Stimulated activated CD4-positive, alpha-beta T cell treated with anti-CD3 and anti-CD28 coated beads, Interleukin-1b, Interleukin-23, amount 100 ng/mL, for 1 hour (primary cell): ENCODE measurements around the gene TMEM129.

Experiments
- DNase-seq, 2 donors: peaks; one replicate each; pipeline ENCODE4 v3.0.0-alpha.2; 2020; ENCODE audit warnings: low read depth in 2 of 2

Gene TMEM129

GRCh38 chr4:1758306-1759121 lies 37.4 kb upstream of the TMEM129 start:
- DNase-seq, result no peak

- no peak for DNase-seq
These were observed 36.7 kb upstream of the TMEM129 start for GRCh38 chr4:1757836-1758235.

GRCh38 chr4:1756893-1757779 lies 36.0 kb upstream of the TMEM129 start:
- DNase-seq, result no peak

- no peak for DNase-seq
These were observed 35.0 kb upstream of the TMEM129 start for GRCh38 chr4:1756079-1756478.

GRCh38 chr4:1755297-1755696 lies 34.2 kb upstream of the TMEM129 start:
- DNase-seq, result no peak

- no peak for DNase-seq
These were observed 33.2 kb upstream of the TMEM129 start for GRCh38 chr4:1754336-1754735.

- DNase-seq, result no peak
These were observed 32.7 kb upstream of the TMEM129 start for GRCh38 chr4:1753697-1754311.

- no peak for DNase-seq
These were observed 32.2 kb upstream of the TMEM129 start for GRCh38 chr4:1753294-1753696.

- DNase-seq, result no peak
These were observed 31.3 kb upstream of the TMEM129 start for GRCh38 chr4:1752284-1753041.

GRCh38 chr4:1751919-1752283 lies 30.8 kb upstream of the TMEM129 start:
- no peak for DNase-seq

- DNase-seq, result no peak
These were observed 30.2 kb upstream of the TMEM129 start for GRCh38 chr4:1751155-1751918.

GRCh38 chr4:1750381-1751154 lies 29.4 kb upstream of the TMEM129 start:
- DNase-seq, result no peak

- no peak for DNase-seq
These were observed 28.7 kb upstream of the TMEM129 start for GRCh38 chr4:1749826-1750225.

- DNase-seq, result no peak
These were observed 28.2 kb upstream of the TMEM129 start for GRCh38 chr4:1749370-1749769.

- peak; percentile 55 to 61 for DNase-seq
These were observed 27.4 kb upstream of the TMEM129 start for GRCh38 chr4:1748465-1748995.

- DNase-seq, result no peak
These were observed 26.5 kb upstream of the TMEM129 start for GRCh38 chr4:1747603-1747967.

- DNase-seq, result no peak
These were observed 25.9 kb upstream of the TMEM129 start for GRCh38 chr4:1746919-1747602.

GRCh38 chr4:1746265-1746691 lies 25.2 kb upstream of the TMEM129 start:
- DNase-seq, result peak; percentile 46 to 78

- no peak for DNase-seq
These were observed 24.6 kb upstream of the TMEM129 start for GRCh38 chr4:1745697-1746096.
